HepG2 (cell line): Measurements from ENCODE around the gene NR2F1-AS1. TPM values are rescaled to one million over a fixed set of nuclear protein-coding genes. Genes with fewer than 3 reads are reported as not detected.

ENCODE experiments used
- ATAC-seq: fragments of 200-7000 bp; cut with Tn5 transposase; 3 replicates; pipeline ENCODE4 v1.9.1; 2020; ENCODE audit warnings: mild to moderate bottlenecking, moderate library complexity
- BruUV-seq: library from RNA; stranded (reverse); fragments of 400-500 nt; replicated peaks from 2 replicates; lab custom pipeline; 2021; lab: Mats Ljungman, UMichigan
- CTCF ChIA-PET: fragments of 300-600 bp; formaldehyde crosslinking; extraction: SDS; loops from one replicate; lab custom pipeline; 2021; ENCODE audit warnings: low total read pairs, inconsistent platforms, low intra/inter-chr PET ratio; lab: Yijun Ruan, JAX
- POLR2A ChIA-PET: fragments of 350-600 bp; sonication (Branson Sonifier 250); formaldehyde crosslinking; loops from one replicate; lab custom pipeline; 2020; ENCODE audit warnings: antibody characterized with exemption, inconsistent platforms; lab: Yijun Ruan, JAX
- DNase-seq: peaks from one replicate; pipeline ENCODE4 v3.0.0-alpha.2; 2015; ENCODE audit warnings: low spot score
- FAIRE-seq: peaks from 3 replicates; lab custom pipeline; 2011; peaks lifted over from hg19 to GRCh38; lab: Jason Lieb, UNC
- H2AFZ ChIP-seq: one replicate; pipeline ENCODE4 v1.6.1; 2011; ENCODE audit warnings: low read length, inconsistent platforms
- H3K27ac ChIP-seq: fragments of 300-600 bp; 3 replicates; pipeline ENCODE4 v1.8.0; 2011; ENCODE audit warnings: mixed run types, mild to moderate bottlenecking, mixed read lengths, low read length, inconsistent platforms; ENCODE audit not compliant: insufficient read depth; ENCODE audit errors: extremely low read length
- H3K27me3 ChIP-seq, 2 experiments: fragments of 200-600 bp in 1 of 2; 2 replicates in 1 of 2; 3 replicates in 1 of 2; pipeline versions ENCODE4 v1.6.0 to v1.8.0; 2011; ENCODE audit warnings: low read length in 2 of 2, mild to moderate bottlenecking in 2 of 2, moderate library complexity in 2 of 2, inconsistent platforms in 1 of 2; ENCODE audit not compliant: insufficient read depth in 2 of 2, control insufficient read depth in 1 of 2
- H3K36me3 ChIP-seq, 2 experiments: fragments of 200-600 bp in 1 of 2; replicated peaks in 1 of 2; 2 replicates in 1 of 2; 3 replicates in 1 of 2; pipeline versions ENCODE4 v1.5.1 to v1.8.0; 2011; ENCODE audit warnings: low read length in 2 of 2, inconsistent platforms in 1 of 2; ENCODE audit not compliant: insufficient read depth in 2 of 2, control insufficient read depth in 1 of 2
- H3K4me1 ChIP-seq: 2 replicates; pipeline ENCODE4 v1.5.1; 2012; ENCODE audit warnings: low read length, inconsistent platforms; ENCODE audit not compliant: insufficient read depth
- H3K4me2 ChIP-seq: 2 replicates; pipeline ENCODE4 v1.6.0; 2011; ENCODE audit warnings: low read depth, low read length, inconsistent platforms
- H3K4me3 ChIP-seq, 3 experiments: fragments of 200-600 bp in 1 of 3; sonication (generic), shearing (Covaris generic) in 1 of 3; replicated peaks in 1 of 3; 2 replicates each; pipeline ENCODE4 v1.5.1; 2011 to 2016; ENCODE audit warnings: low read length in 3 of 3, inconsistent platforms in 2 of 3, low read depth in 2 of 3, mild to moderate bottlenecking in 2 of 3, control low read depth in 1 of 3, mixed read lengths in 1 of 3; ENCODE audit not compliant: insufficient read depth in 1 of 3
- H3K79me2 ChIP-seq: one replicate; pipeline ENCODE4 v1.6.1; 2011; ENCODE audit warnings: low read length, inconsistent platforms; ENCODE audit not compliant: insufficient read depth
- H3K9ac ChIP-seq: 2 replicates; pipeline ENCODE4 v1.6.0; 2011; ENCODE audit warnings: mild to moderate bottlenecking, low read depth, low read length, inconsistent platforms; ENCODE audit not compliant: insufficient read depth
- H3K9me3 ChIP-seq: 2 replicates; pipeline ENCODE4 v1.5.1; 2012; ENCODE audit warnings: mild to moderate bottlenecking, low read length
- H4K20me1 ChIP-seq: 2 replicates; pipeline ENCODE4 v1.6.0; 2011; ENCODE audit warnings: inconsistent platforms, mild to moderate bottlenecking, low read length, moderate library complexity; ENCODE audit not compliant: insufficient read depth
- ARHGAP35 ChIP-seq: sonication (generic); formaldehyde crosslinking; IDR thresholded peaks from 2 replicates; pipeline ENCODE4 v1.9.0; 2022; ENCODE audit warnings: mild to moderate bottlenecking, inconsistent platforms, moderate library complexity, missing genetic modification reagents, borderline replicate concordance
- FOSL1 ChIP-seq: sonication (generic); formaldehyde crosslinking; IDR thresholded peaks from 2 replicates; pipeline ENCODE4 v1.9.0; 2021; ENCODE audit warnings: missing genetic modification reagents, borderline replicate concordance
- JARID2 ChIP-seq: sonication (generic); formaldehyde crosslinking; IDR thresholded peaks from 2 replicates; pipeline ENCODE4 v1.8.1; 2023; ENCODE audit warnings: missing genetic modification reagents, inconsistent platforms; ENCODE audit not compliant: insufficient replicate concordance
- MAFG ChIP-seq: sonication (generic); formaldehyde crosslinking; IDR thresholded peaks from 2 replicates; pipeline ENCODE4 v1.5.1; 2020; ENCODE audit warnings: mild to moderate bottlenecking, missing genetic modification reagents
- MLX ChIP-seq: IDR thresholded peaks from 2 replicates; pipeline ENCODE4 v1.6.1; 2016
- POGZ ChIP-seq: sonication (generic); formaldehyde crosslinking; IDR thresholded peaks from 2 replicates; pipeline ENCODE4 v1.4.0; 2020; ENCODE audit warnings: mild to moderate bottlenecking, missing genetic modification reagents
- STAT6 ChIP-seq: sonication (generic); formaldehyde crosslinking; IDR thresholded peaks from 2 replicates; pipeline ENCODE4 v1.4.0; 2020; ENCODE audit warnings: missing genetic modification reagents, mild to moderate bottlenecking, borderline replicate concordance
- THYN1 ChIP-seq: sonication (generic); formaldehyde crosslinking; IDR thresholded peaks from 2 replicates; pipeline ENCODE4 v1.8.1; 2023; ENCODE audit warnings: low read depth, mild to moderate bottlenecking, moderate library complexity, missing genetic modification reagents, borderline replicate concordance
- ZC3H13 ChIP-seq: sonication (generic); formaldehyde crosslinking; IDR thresholded peaks from 2 replicates; pipeline ENCODE4 v1.8.1; 2023; ENCODE audit warnings: mild to moderate bottlenecking, missing genetic modification reagents, moderate library complexity
- ZFP82 ChIP-seq: sonication (generic); formaldehyde crosslinking; IDR thresholded peaks from 2 replicates; pipeline ENCODE4 v1.5.1; 2020; ENCODE audit warnings: mild to moderate bottlenecking, missing genetic modification reagents, borderline replicate concordance
- ZNF275 ChIP-seq: sonication (generic); formaldehyde crosslinking; IDR thresholded peaks from 2 replicates; pipeline ENCODE4 v1.8.0; 2022; ENCODE audit warnings: missing genetic modification reagents, mild to moderate bottlenecking, inconsistent platforms, borderline replicate concordance
- ZNF432 ChIP-seq: sonication (generic); formaldehyde crosslinking; IDR thresholded peaks from 2 replicates; pipeline ENCODE4 v1.5.0; 2020; ENCODE audit warnings: missing genetic modification reagents, mild to moderate bottlenecking, borderline replicate concordance
- ZNF766 ChIP-seq: sonication (generic); formaldehyde crosslinking; IDR thresholded peaks from 2 replicates; pipeline ENCODE4 v1.5.0; 2020; ENCODE audit warnings: missing genetic modification reagents, borderline replicate concordance
- ZXDC ChIP-seq: sonication (generic); formaldehyde crosslinking; IDR thresholded peaks from 2 replicates; pipeline ENCODE4 v1.5.0; 2020; ENCODE audit warnings: mild to moderate bottlenecking, missing genetic modification reagents
- WGBS: methylation state at CpG from one replicate; pipeline ENCODE4 v1.1.6; 2017; ENCODE audit warnings: low lambda C conversion rate; 5-methylcytosine and 5-hydroxymethylcytosine counted together
- in situ Hi-C: cut with HindIII; loops from 2 replicates; pipeline ENCODE4 v1.10.0; 2017; ENCODE audit warnings: low pct_unique_long_range_greater_than_20kb; ENCODE audit not compliant: extremely low pct_ligation_motif_present
- intact Hi-C: fragments of 100-400 bp; cut with micrococcal nuclease; formaldehyde crosslinking; loops from one replicate; pipeline ENCODE4 v1.10.0; 2022; ENCODE audit not compliant: unreplicated experiment
- polyA plus RNA-seq, 8 experiments: library from polyadenylated mRNA; depleted of rRNA in 3 of 8; stranded (reverse) in 7 of 8; unstranded in 1 of 8; fragments of >200 nt; fragmentation: Illumina TruSeq in 4 of 8; extraction: Trizol in 4 of 8; gene quantifications; 2 replicates each; pipeline versions ENCODE4 v1.2.1 to v1.2.3, GENCODE V29; 2011 to 2016; ENCODE audit warnings: low read depth in 4 of 8, missing spikeins in 1 of 8, mixed read lengths in 1 of 8; ENCODE audit not compliant: insufficient read depth in 1 of 8
- total RNA-seq, 5 experiments: library from RNA; depleted of rRNA; stranded (reverse); fragments of >200 nt; fragmentation: Illumina TruSeq; extraction: Trizol; gene quantifications; 2 replicates each; pipeline ENCODE4 v1.2.3, GENCODE V29; 2016; ENCODE audit warnings: low read depth in 1 of 5

NR2F1-AS1 gene
- total and polyA plus RNA-seq, 2 of the 13 experiments (the other 11 are each of a cell fraction or from before 2014, with no cell fraction given): 2.8 TPM

GRCh38 chr5:93580063-93580926, 724 bp downstream of the NR2F1-AS1 start:
- H3K4me1 ChIP-seq: peaks cover 21% of the 10 kb centered on the region
- in situ Hi-C loops: loop anchor here (5.0 to 10.0 kb wide), 3 partner anchors 212 to 693 kb away; no protein-coding TSS in a partner anchor
- H3K4me3 ChIP-seq: peak overlapping the region; percentile 67 to 96 (median 71)
- peaks cover 7% of the 10 kb centered on the region for H4K20me1 ChIP-seq
- no peaks in the 10 kb centered on the region for H3K36me3 ChIP-seq
- H3K4me2 ChIP-seq: peak overlapping the region; percentile 97
- WGBS: under 1% methylated on average over 42 of the region's 73 CpGs
- H3K27ac ChIP-seq: no peak overlapping the region
- DNase-seq (no peak), ATAC-seq (peak; percentile 36), FAIRE-seq (no peak)
- H3K9me3 ChIP-seq: no peaks in the 10 kb centered on the region
- peak overlapping the region; percentile 63 for H3K9ac ChIP-seq
- BruUV-seq: no TSS peak
- peak overlapping the region; percentile 23 for H2AFZ ChIP-seq
- intact Hi-C loops: loop anchor here (2.0 to 5.0 kb wide), 6 partner anchors 219 to 653 kb away; a partner anchor contains a TSS
- H3K27me3 ChIP-seq: peaks cover 3 to 22% of the 10 kb centered on the region in 2 experiments; a peak in 3 of 5 replicates
- peaks cover 9% of the 10 kb centered on the region for H3K79me2 ChIP-seq
- ChIA-PET CTCF (interaction anchor here (1.5 to 2.1 kb wide), 2 partner anchors 221 to 335 kb away, joined by 8 to 19 read pairs; no protein-coding TSS in a partner anchor), POLR2A (no interaction called here)
- peak; percentile 84; the same call in 1 of the 2 replicates for TF ChIP-seq ZFP82 (CRISPR knock-in tag)
- TF ChIP-seq THYN1 (CRISPR knock-in tag): 0 out of 2 replicates have a peak, but pooled peaks have one; percentile 66
- no peak for TF ChIP-seq ZNF432 (CRISPR knock-in tag)
- TF ChIP-seq ARHGAP35 (CRISPR knock-in tag): 0 out of 2 replicates have a peak, but pooled peaks have one; percentile 67
- 0 out of 2 replicates have a peak, but pooled peaks have one; percentile 55 for TF ChIP-seq ZC3H13 (CRISPR knock-in tag)
- TF ChIP-seq MLX (CRISPR knock-in tag): no peak
- TF ChIP-seq STAT6: 0 out of 2 replicates have a peak, but pooled peaks have one; percentile 1
- TF ChIP-seq MAFG (CRISPR knock-in tag): no peak
- no peak for TF ChIP-seq ZXDC
- no peak for TF ChIP-seq FOSL1 (CRISPR knock-in tag)
- TF ChIP-seq ZNF275 (CRISPR knock-in tag): no peak
- peak; percentile 40; the same call in 1 of the 2 replicates for TF ChIP-seq ZNF766 (CRISPR knock-in tag)
- TF ChIP-seq POGZ (CRISPR knock-in tag): peak; percentile 49; the same call in 1 of the 2 replicates
- TF ChIP-seq JARID2: peak; percentile 58
